Suppressor macrophage treated with lipopolysaccharide for 4 hours (primary cell): ENCODE data around the gene SLX4.
"Not testable (repeated sequence)": the region's sequence is repeated elsewhere in the genome, so short reads cannot be mapped to it uniquely, and the experiment has no call there.

Source experiments
- DNase-seq: peaks from one replicate; pipeline ENCODE4 v3.0.0-alpha.2; 2020

The SLX4 gene

GRCh38 chr16:3641801-3642396 lies 30.5 kb upstream of the SLX4 start:
- no peak for DNase-seq

- no peak for DNase-seq
Observed at GRCh38 chr16:3640632-3641501, 29.5 kb upstream of the SLX4 start.

GRCh38 chr16:3640207-3640606 lies 28.8 kb upstream of the SLX4 start:
- DNase-seq = no peak

- no peak for DNase-seq
Observed at GRCh38 chr16:3638916-3639644, 27.7 kb upstream of the SLX4 start.

GRCh38 chr16:3637371-3637923 lies 26.0 kb upstream of the SLX4 start:
- peak; percentile 32 for DNase-seq

GRCh38 chr16:3625911-3626732 lies 14.7 kb upstream of the SLX4 start:
- DNase-seq = peak; percentile 54

- DNase-seq = no peak
Observed at GRCh38 chr16:3625331-3625730, 13.9 kb upstream of the SLX4 start.

- no peak for DNase-seq
Observed at GRCh38 chr16:3623642-3624041, 12.2 kb upstream of the SLX4 start.

GRCh38 chr16:3618769-3619141 lies 7.3 kb upstream of the SLX4 start:
- DNase-seq = peak; percentile 53

- no peak for DNase-seq
Observed at GRCh38 chr16:3612510-3613466, 1.4 kb upstream of the SLX4 start.

GRCh38 chr16:3610698-3611145 lies 684 bp downstream of the SLX4 start:
- DNase-seq = no peak

- DNase-seq = peak; percentile 76
Observed at GRCh38 chr16:3609895-3610697, 1.3 kb downstream of the SLX4 start.

GRCh38 chr16:3608976-3609375 lies 2.4 kb downstream of the SLX4 start:
- DNase-seq = not testable (repeated sequence)

- no peak for DNase-seq
Observed at GRCh38 chr16:3608069-3608468, 3.3 kb downstream of the SLX4 start.

- DNase-seq = no peak
Observed at GRCh38 chr16:3607634-3608033, 3.8 kb downstream of the SLX4 start.

- DNase-seq = no peak
Observed at GRCh38 chr16:3607161-3607560, 4.2 kb downstream of the SLX4 start.

GRCh38 chr16:3606441-3606840 lies 5.0 kb downstream of the SLX4 start:
- DNase-seq = no peak

- no peak for DNase-seq
Observed at GRCh38 chr16:3602320-3602653, 9.1 kb downstream of the SLX4 start.

- DNase-seq = no peak
Observed at GRCh38 chr16:3601614-3602319, 9.6 kb downstream of the SLX4 start.

- no peak for DNase-seq
Observed at GRCh38 chr16:3599922-3600321, 11.5 kb downstream of the SLX4 start.
